ENCODE data around the gene PARD6B.

DNA sequence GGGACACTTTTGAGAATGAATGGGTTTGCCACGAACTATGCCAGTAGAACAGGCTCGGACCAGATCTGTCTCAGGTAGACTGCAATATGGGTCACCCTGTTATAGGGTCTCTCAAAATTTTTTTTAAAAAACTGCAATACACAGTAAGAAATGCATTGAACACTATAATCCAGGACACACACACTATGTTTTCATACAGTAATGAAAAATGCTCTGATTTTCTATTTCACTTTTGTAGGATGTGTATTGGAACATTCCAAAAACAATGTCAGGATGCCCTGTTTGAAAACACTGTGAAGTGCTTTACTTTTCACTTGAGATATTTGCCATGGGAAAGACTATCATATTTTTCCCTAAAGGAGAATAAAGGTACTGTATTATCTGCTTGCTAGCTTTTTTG is 25.1 kb downstream of the PARD6B start:
- TF ChIP-seq POLR2A (IDR thresholded peaks at IDR 0.05): no peak
- TF ChIP-seq CTCF (IDR thresholded peaks at IDR 0.05): no peak

All from heart left ventricle (tissue), 13 donors.